Choroid plexus epithelial cell (primary cell): Measurements from ENCODE around the gene ZNF74.
"Not testable (repeated sequence)": the region's sequence is repeated elsewhere in the genome, so short reads cannot be mapped to it uniquely, and the experiment has no call there.

Experiments used
- DNase-seq: peaks from one replicate; pipeline ENCODE4 v3.0.0-alpha.2; 2010; ENCODE audit warnings: low read depth
- H3K4me3 ChIP-seq: 2 replicates; pipeline ENCODE4 v1.5.1; 2011; ENCODE audit warnings: low read depth, mild to moderate bottlenecking, control low read depth, low read length, moderate library complexity
- CTCF ChIP-seq: conservative IDR thresholded peaks from 2 replicates; pipeline ENCODE4 v1.5.1; 2011; ENCODE audit warnings: low read depth, mild to moderate bottlenecking, control low read depth, inconsistent platforms, low read length, moderate library complexity

Gene ZNF74

GRCh38 chr22:20368875-20369274, 25.1 kb upstream of the ZNF74 start:
- not testable (repeated sequence) for DNase-seq, H3K4me3 ChIP-seq

GRCh38 chr22:20371687-20372086, 22.3 kb upstream of the ZNF74 start:
- H3K4me3 ChIP-seq, DNase-seq: not testable (repeated sequence)

GRCh38 chr22:20372406-20372854, 21.5 kb upstream of the ZNF74 start:
- not testable (repeated sequence) for DNase-seq, H3K4me3 ChIP-seq

GRCh38 chr22:20373195-20373706, 20.7 kb upstream of the ZNF74 start:
- not testable (repeated sequence) for DNase-seq, H3K4me3 ChIP-seq

GRCh38 chr22:20374130-20374529, 19.8 kb upstream of the ZNF74 start:
- not testable (repeated sequence) for DNase-seq, H3K4me3 ChIP-seq

GRCh38 chr22:20376281-20376680, 17.7 kb upstream of the ZNF74 start:
- not testable (repeated sequence) for H3K4me3 ChIP-seq, DNase-seq

GRCh38 chr22:20376983-20377382, 17.0 kb upstream of the ZNF74 start:
- not testable (repeated sequence) for DNase-seq, H3K4me3 ChIP-seq

GRCh38 chr22:20378110-20378509, 15.8 kb upstream of the ZNF74 start:
- no peak overlapping the region for H3K4me3 ChIP-seq
- TF ChIP-seq CTCF, result no peak
- no peak for DNase-seq

GRCh38 chr22:20378684-20379083, 15.3 kb upstream of the ZNF74 start:
- DNase-seq, H3K4me3 ChIP-seq: not testable (repeated sequence)

- H3K4me3 ChIP-seq, result no peak overlapping the region
- no peak for TF ChIP-seq CTCF
- no peak for DNase-seq
These were observed 13.5 kb upstream of the ZNF74 start for GRCh38 chr22:20380486-20380885.

- no peak overlapping the region for H3K4me3 ChIP-seq
- no peak for TF ChIP-seq CTCF
These were observed 10.4 kb upstream of the ZNF74 start for GRCh38 chr22:20383538-20383937.

GRCh38 chr22:20384171-20384570, 9.8 kb upstream of the ZNF74 start:
- no peak for TF ChIP-seq CTCF
- no peak overlapping the region for H3K4me3 ChIP-seq
- DNase-seq, result no peak

More at GRCh38 chr22:20383538-20383937, 10.4 kb upstream of the ZNF74 start:
- DNase-seq, result no peak
